Thyroid gland (tissue), 4 donors: ENCODE measurements around the gene SIPA1L2.

Experiments used
- POLR2A ChIP-seq, 2 donors: fragments of 450-650 bp; IDR thresholded peaks; one replicate each; pipeline ENCODE4 v1.6.1; 2017; ENCODE audit warnings: antibody characterized with exemption in 2 of 2, mild to moderate bottlenecking in 2 of 2, moderate library complexity in 1 of 2
- TF ChIP-seq, protein P1 (sequence below), 6 experiments: fragments of 200-600 bp in 3 of 6; fragments of 450-650 bp in 3 of 6; sonication (generic) in 3 of 6; IDR thresholded peaks; one replicate each; pipeline ENCODE4 v1.5.1; 2016 to 2019; ENCODE audit warnings: antibody characterized with exemption in 6 of 6, mild to moderate bottlenecking in 2 of 6, inconsistent platforms in 1 of 6, moderate library complexity in 1 of 6

GRCh38 chr1:232587141-232588008 is 42.6 kb downstream of the SIPA1L2 start:
- no peak for TF ChIP-seq POLR2A (IDR thresholded peaks at IDR 0.05)
- TF ChIP-seq, protein P1, sequence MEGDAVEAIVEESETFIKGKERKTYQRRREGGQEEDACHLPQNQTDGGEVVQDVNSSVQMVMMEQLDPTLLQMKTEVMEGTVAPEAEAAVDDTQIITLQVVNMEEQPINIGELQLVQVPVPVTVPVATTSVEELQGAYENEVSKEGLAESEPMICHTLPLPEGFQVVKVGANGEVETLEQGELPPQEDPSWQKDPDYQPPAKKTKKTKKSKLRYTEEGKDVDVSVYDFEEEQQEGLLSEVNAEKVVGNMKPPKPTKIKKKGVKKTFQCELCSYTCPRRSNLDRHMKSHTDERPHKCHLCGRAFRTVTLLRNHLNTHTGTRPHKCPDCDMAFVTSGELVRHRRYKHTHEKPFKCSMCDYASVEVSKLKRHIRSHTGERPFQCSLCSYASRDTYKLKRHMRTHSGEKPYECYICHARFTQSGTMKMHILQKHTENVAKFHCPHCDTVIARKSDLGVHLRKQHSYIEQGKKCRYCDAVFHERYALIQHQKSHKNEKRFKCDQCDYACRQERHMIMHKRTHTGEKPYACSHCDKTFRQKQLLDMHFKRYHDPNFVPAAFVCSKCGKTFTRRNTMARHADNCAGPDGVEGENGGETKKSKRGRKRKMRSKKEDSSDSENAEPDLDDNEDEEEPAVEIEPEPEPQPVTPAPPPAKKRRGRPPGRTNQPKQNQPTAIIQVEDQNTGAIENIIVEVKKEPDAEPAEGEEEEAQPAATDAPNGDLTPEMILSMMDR (IDR thresholded peaks at IDR 0.05) = no peak
